NCI-H526 (cell line): ENCODE results near the gene SEPTIN2.
A peak's percentile ranks its signal among the peaks of the same experiment; 100 is the strongest.
"Not testable (repeated sequence)": the region's sequence is repeated elsewhere in the genome, so short reads cannot be mapped to it uniquely, and the experiment has no call there.

Experiments
- DNase-seq, 2 experiments: peaks; one replicate each; lab custom pipeline; 2025; lab: John Stamatoyannopoulos, UW

Gene SEPTIN2

GRCh38 chr2:241314226-241315092, 1.3 kb upstream of the SEPTIN2 start:
- peak in 1 of 2 experiments; percentile 60 for DNase-seq

- DNase-seq, result peak; percentile 96 to 100
Measured at GRCh38 chr2:241315093-241315878, 439 bp upstream of the SEPTIN2 start, which contains the start of gene HDLBP. TSS of gene HDLBP (minus strand) at chr2:241315672. CDS start at chr2:241266869, 48,803 bp downstream.

- DNase-seq, result no peak
Measured at GRCh38 chr2:241316825-241317224, 1.1 kb downstream of the SEPTIN2 start.

GRCh38 chr2:241317391-241317790, 1.7 kb downstream of the SEPTIN2 start:
- DNase-seq, result no peak

- not testable (repeated sequence) for DNase-seq
Measured at GRCh38 chr2:241318830-241319229, 3.1 kb downstream of the SEPTIN2 start.

- no peak for DNase-seq
Measured at GRCh38 chr2:241320394-241320793, 4.7 kb downstream of the SEPTIN2 start.

- DNase-seq, result no peak
Measured at GRCh38 chr2:241321033-241321432, 5.3 kb downstream of the SEPTIN2 start.

- no peak for DNase-seq
Measured at GRCh38 chr2:241321886-241322285, 6.2 kb downstream of the SEPTIN2 start.

- DNase-seq, result no peak
Measured at GRCh38 chr2:241323778-241324177, 8.1 kb downstream of the SEPTIN2 start.

GRCh38 chr2:241324775-241325174, 9.1 kb downstream of the SEPTIN2 start:
- DNase-seq, result no peak

GRCh38 chr2:241325257-241325656, 9.5 kb downstream of the SEPTIN2 start:
- DNase-seq, result no peak

GRCh38 chr2:241329669-241330615, 14.2 kb downstream of the SEPTIN2 start:
- DNase-seq, result no peak

- no peak for DNase-seq
Measured at GRCh38 chr2:241330616-241330981, 14.9 kb downstream of the SEPTIN2 start.

- DNase-seq, result no peak
Measured at GRCh38 chr2:241334813-241335212, 19.1 kb downstream of the SEPTIN2 start.

- DNase-seq, result no peak
Measured at GRCh38 chr2:241339839-241340630, 24.3 kb downstream of the SEPTIN2 start.

GRCh38 chr2:241340631-241341163, 25.0 kb downstream of the SEPTIN2 start:
- no peak for DNase-seq

GRCh38 chr2:241344925-241345651, 29.4 kb downstream of the SEPTIN2 start:
- no peak for DNase-seq

- no peak for DNase-seq
Measured at GRCh38 chr2:241349941-241350340, 34.2 kb downstream of the SEPTIN2 start.

- DNase-seq, result no peak
Measured at GRCh38 chr2:241350530-241350877, 34.8 kb downstream of the SEPTIN2 start.
